ENCODE measurements around the gene NIN. TPM values are rescaled to one million over a fixed set of nuclear protein-coding genes. Genes with fewer than 3 reads are reported as not detected.

Gene NIN, protein sequence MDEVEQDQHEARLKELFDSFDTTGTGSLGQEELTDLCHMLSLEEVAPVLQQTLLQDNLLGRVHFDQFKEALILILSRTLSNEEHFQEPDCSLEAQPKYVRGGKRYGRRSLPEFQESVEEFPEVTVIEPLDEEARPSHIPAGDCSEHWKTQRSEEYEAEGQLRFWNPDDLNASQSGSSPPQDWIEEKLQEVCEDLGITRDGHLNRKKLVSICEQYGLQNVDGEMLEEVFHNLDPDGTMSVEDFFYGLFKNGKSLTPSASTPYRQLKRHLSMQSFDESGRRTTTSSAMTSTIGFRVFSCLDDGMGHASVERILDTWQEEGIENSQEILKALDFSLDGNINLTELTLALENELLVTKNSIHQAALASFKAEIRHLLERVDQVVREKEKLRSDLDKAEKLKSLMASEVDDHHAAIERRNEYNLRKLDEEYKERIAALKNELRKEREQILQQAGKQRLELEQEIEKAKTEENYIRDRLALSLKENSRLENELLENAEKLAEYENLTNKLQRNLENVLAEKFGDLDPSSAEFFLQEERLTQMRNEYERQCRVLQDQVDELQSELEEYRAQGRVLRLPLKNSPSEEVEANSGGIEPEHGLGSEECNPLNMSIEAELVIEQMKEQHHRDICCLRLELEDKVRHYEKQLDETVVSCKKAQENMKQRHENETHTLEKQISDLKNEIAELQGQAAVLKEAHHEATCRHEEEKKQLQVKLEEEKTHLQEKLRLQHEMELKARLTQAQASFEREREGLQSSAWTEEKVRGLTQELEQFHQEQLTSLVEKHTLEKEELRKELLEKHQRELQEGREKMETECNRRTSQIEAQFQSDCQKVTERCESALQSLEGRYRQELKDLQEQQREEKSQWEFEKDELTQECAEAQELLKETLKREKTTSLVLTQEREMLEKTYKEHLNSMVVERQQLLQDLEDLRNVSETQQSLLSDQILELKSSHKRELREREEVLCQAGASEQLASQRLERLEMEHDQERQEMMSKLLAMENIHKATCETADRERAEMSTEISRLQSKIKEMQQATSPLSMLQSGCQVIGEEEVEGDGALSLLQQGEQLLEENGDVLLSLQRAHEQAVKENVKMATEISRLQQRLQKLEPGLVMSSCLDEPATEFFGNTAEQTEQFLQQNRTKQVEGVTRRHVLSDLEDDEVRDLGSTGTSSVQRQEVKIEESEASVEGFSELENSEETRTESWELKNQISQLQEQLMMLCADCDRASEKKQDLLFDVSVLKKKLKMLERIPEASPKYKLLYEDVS (N-terminal part only)
- total RNA-seq (10 to 100 TPM in 1 of 2 donors, 1 to 10 TPM in 1; 6.0 to 11.1 TPM), polyA plus RNA-seq (1 to 10 TPM; 1.7 to 2.1 TPM)

DNA sequence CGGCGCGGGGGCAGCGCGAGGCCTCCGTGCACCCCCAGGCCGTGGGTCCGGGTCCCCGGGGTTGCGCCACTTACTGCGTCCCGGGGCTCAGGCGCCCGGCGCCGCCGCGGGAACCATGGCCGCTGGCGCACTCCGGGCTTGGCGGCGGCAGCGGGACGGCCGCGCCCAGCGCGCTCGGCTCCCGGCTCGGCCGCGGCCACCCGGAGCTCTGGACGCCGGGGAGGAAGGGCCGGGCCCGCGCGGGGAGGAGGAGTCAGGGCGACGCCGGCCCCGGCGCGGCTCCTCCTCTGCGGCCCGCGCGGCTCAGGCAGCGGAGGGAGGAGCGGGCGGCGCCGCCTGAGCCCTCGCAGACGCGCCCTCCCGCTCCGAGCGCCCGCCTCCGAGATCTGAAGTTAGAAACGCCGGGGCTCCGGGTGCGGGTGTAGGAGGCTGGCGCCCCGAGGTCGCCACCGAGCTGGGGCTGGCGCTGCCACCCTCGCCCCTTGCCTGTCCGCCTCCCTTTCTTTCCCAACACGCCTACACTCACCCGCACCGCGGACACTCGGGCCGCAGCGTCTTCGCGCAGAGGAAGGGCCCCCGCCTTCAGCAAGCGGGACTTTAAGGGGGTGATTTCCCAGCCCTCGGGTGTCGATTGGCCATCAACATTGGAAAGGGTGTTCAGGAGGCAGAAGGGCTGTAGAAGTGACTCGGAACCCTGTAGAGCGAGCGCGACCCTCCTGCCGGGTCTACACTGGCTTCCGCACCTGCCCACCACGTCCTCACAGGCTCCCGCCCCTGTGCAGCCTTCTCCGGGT is at the start of gene NIN:
TSS of gene NIN (minus strand) at position 231 of the 794 bp plus-strand sequence. CDS start 9,106 bp downstream, outside the sequence.
- no peaks in the 10 kb centered on the region for H3K9me3 ChIP-seq (ENCODE audit: control insufficient read depth in 4 of 4, low read length in 3 of 4)
- no peak for TF ChIP-seq RAD21 (IDR thresholded peaks at IDR 0.05)
- H3K36me3 ChIP-seq (ENCODE audit: control insufficient read depth in 4 of 4, insufficient read depth in 3 of 4, low read depth in 1 of 4, low read length in 3 of 4), result no peaks in the 10 kb centered on the region
- H3K9ac ChIP-seq (ENCODE audit: low read depth in 1 of 2, low read length in 2 of 2), result peak within 1 kb of the TSS; percentile 25 to 42
- H3K4me3 ChIP-seq (ENCODE audit: low read depth in 1 of 3, low read length in 3 of 3), result peak within 1 kb of the TSS; percentile 60 to 96 (median 77)
- H3K27ac ChIP-seq (ENCODE audit: low read depth in 1 of 2, low read length in 2 of 2), result peak within 1 kb of the TSS; percentile 67 to 71
- peaks cover 0 to 28% (median 12%) of the 10 kb centered on the region in 4 donors for H3K4me1 ChIP-seq (ENCODE audit: control insufficient read depth in 4 of 4, insufficient read depth in 4 of 4, low read length in 3 of 4)
- no peaks in the 10 kb centered on the region for H3K27me3 ChIP-seq (ENCODE audit: control insufficient read depth in 4 of 4, insufficient read depth in 4 of 4, low read length in 3 of 4)
- peak; percentile 73 for DNase-seq (ENCODE audit: low spot score)
- under 1% methylated on average over 97 of the region's 97 CpGs for WGBS

DNA sequence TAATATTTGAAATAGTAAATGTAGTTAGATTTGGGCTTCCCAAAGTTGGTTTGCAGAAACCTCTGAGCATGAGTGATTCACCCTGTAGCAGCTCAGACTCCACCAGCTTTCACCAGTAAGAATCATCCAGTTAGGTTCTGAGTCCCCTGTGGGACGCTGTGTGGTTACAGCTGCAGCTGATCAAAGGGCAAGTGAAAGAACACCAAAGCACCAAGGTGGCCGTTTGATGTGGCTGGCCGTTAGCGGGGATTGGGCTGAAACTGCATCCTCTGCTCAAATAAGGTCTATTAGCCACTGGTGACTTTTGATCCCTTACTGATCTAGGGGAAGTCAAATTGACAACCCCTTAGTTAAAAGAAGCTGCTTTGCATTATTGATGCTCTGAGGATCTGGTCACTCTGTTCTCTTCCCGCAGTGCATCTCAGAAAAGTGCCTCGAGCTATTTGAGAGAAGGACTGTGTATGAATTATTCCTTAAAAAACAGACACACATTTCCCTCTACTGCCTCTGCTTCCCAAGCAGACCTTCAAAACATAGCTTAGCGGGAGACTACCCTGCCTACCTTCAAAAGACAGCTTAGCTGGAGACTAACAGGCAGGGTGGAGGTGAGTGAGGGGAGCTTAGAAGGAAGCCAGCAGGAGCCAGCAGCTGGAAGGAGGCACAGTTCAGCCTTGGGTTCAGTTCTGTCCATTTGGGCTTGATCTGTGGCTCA is 44.6 kb upstream of the NIN start:
- H3K36me3 ChIP-seq (ENCODE audit: control insufficient read depth in 4 of 4, insufficient read depth in 3 of 4, low read depth in 1 of 4, low read length in 3 of 4), result no peaks in the 10 kb centered on the region
- H3K27me3 ChIP-seq (ENCODE audit: control insufficient read depth in 4 of 4, insufficient read depth in 4 of 4, low read length in 3 of 4), result peaks cover 0 to 7% (median 5%) of the 10 kb centered on the region in 4 donors
- no peaks in the 10 kb centered on the region for H3K9me3 ChIP-seq (ENCODE audit: control insufficient read depth in 4 of 4, low read length in 3 of 4)
- H3K4me3 ChIP-seq (ENCODE audit: low read depth in 1 of 3, low read length in 3 of 3), result no peak overlapping the region
- no peak for TF ChIP-seq YY1 (IDR thresholded peaks at IDR 0.05)
- no peak for TF ChIP-seq NR2F2 (IDR thresholded peaks at IDR 0.05)
- TF ChIP-seq CTCF (IDR thresholded peaks at IDR 0.05; ENCODE audit: low read depth, low read length, missing input control), result no peak
- TF ChIP-seq SP1 (IDR thresholded peaks at IDR 0.05), result no peak
- TF ChIP-seq TAF1 (conservative IDR thresholded peaks at IDR 0.05), result no peak
- TF ChIP-seq FOXA2 (IDR thresholded peaks at IDR 0.05), result no peak
- TF ChIP-seq, protein P1, sequence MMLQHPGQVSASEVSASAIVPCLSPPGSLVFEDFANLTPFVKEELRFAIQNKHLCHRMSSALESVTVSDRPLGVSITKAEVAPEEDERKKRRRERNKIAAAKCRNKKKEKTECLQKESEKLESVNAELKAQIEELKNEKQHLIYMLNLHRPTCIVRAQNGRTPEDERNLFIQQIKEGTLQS (IDR thresholded peaks at IDR 0.05), result no peak
- TF ChIP-seq GABPA (IDR thresholded peaks at IDR 0.05 in 1 of 2, conservative IDR thresholded peaks at IDR 0.05 in 1 of 2), result no peak
- TF ChIP-seq FOXA1 (IDR thresholded peaks at IDR 0.05), result no peak
- no peak for TF ChIP-seq HNF4A (conservative IDR thresholded peaks at IDR 0.05)
- no peak for TF ChIP-seq MAX (IDR thresholded peaks at IDR 0.05)
- no peak for TF ChIP-seq REST (IDR thresholded peaks at IDR 0.05)
- TF ChIP-seq RAD21 (IDR thresholded peaks at IDR 0.05), result no peak
- TF ChIP-seq JUND (IDR thresholded peaks at IDR 0.05), result no peak
- TF ChIP-seq HNF4G (IDR thresholded peaks at IDR 0.05), result no peak
- 33% methylated on average over 7 of the region's 7 CpGs for WGBS
- peaks cover 0 to 5% (median 2%) of the 10 kb centered on the region in 4 donors for H3K4me1 ChIP-seq (ENCODE audit: control insufficient read depth in 4 of 4, insufficient read depth in 4 of 4, low read length in 3 of 4)
- H3K9ac ChIP-seq (ENCODE audit: low read depth in 1 of 2, low read length in 2 of 2), result no peak overlapping the region
- H3K27ac ChIP-seq (ENCODE audit: low read depth in 1 of 2, low read length in 2 of 2), result no peak overlapping the region
- DNase-seq (ENCODE audit: low spot score), result no peak

Measured in liver (tissue), 9 donors.